GM19324 (cell line): ENCODE results near the gene E2F3.
A peak's percentile ranks its signal among the peaks of the same experiment; 100 is the strongest.

Experiments used
- ATAC-seq: cut with Tn5 transposase; IDR thresholded peaks from one replicate; pipeline ENCODE4 v1.9.1; 2021; ENCODE audit warnings: mild to moderate bottlenecking, moderate library complexity; ENCODE audit not compliant: unreplicated experiment, low FRiP score

The E2F3 gene

GRCh38 chr6:20400456-20401204 lies 1.0 kb upstream of the E2F3 start:
- no peak for ATAC-seq

- ATAC-seq = no peak
Observed at GRCh38 chr6:20402092-20402341, 338 bp downstream of the E2F3 start.

GRCh38 chr6:20402342-20403069 lies 827 bp downstream of the E2F3 start:
- ATAC-seq = no peak

DNA sequence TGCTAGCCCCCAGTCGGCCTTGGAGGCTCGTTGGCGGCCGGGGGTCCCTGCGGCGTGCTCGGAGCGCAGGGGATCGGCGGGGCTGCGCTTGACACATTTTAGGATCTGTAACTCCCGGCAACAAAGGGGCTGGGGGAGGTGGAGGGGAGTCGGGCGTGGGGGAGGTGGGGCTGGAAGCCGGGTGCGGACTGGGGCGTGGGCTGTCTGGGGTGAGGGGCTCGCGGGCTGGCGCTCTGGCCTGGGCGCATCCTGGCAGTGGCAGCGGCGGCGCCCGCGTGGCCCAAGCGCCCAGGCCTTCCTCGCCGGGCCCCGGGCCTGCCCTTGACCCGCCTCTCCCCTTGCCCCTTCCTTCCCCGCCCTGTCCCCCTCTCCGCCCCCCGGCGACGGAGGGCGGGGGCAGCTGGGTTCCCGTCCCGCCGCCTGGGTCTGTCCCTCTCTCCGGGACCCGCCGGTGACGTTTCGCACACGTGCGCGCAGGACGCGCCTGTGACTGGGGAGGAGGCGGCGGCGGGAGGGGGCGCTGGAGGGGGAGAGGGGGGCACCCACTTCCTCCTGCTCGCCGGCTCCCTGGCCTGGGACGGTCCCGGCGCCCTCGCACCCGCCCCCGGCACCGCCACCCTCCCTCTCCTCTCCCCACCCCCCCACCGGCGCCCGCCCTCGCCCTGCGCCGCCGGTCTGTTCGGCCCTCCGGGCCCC lies 1.5 kb downstream of the E2F3 start:
- ATAC-seq = peak; percentile 55

DNA sequence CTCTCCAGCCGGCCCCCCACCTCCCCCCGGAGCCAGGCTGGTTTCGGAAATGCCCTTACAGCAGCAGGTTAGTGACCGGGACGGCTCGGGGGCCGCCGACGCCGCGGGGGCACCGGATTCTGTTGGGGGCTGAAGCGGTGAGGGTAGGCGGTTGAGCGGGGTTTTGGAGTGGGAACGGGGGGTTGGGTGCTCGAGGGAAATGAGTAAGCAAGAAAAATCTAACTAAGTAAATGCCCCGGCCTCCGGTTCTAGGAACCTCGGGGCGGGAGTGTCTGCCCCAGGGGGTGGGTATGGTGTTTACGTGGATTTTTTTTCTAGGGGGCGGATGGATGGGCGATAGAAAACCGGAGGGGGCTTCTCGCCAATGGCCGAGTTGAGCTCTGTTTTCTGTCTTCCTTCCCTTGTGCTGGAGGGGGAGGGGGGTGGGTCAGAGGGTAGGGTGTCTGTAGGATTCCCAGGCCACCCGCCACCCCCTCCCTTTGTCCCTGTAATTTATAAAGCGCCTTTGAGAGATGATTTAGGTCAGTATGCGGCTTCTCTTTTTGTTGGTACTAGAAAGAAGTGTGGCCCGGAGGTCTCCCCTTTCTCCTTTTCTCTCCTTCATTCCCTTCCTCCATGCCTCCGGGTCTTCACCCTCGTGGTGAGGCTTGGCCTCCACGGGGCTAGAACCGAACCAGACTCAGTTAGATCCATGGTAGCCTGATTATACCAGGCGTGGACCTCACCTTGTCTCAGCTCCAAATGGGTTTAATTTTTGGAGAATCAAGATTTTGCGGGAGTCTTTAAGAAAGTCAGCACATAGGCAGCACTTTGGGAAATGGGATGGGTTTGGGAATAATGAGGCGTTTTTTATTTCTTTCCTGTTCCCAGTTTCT lies 2.3 kb downstream of the E2F3 start:
- no peak for ATAC-seq

DNA sequence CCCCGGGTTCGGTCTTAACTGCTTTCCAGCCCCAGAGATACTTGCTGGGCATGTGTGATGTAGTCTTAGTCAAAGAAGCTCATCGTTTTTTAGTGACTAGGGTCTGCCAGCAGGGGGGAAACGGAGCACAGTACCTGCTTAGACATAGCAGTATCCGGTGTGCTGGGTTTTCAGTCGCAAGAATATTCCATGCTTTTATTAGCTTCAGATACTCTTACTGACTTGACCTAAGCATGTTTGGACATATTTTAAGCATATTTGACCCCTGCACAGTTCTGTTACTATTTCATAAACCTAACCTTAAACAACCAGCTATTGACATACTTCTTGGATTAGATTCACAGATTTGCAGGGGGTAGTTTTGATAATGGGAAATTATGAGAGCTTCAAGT lies 3.0 kb downstream of the E2F3 start:
- ATAC-seq = no peak

- ATAC-seq = no peak
Observed at GRCh38 chr6:20408851-20409250, 7.2 kb downstream of the E2F3 start.

DNA sequence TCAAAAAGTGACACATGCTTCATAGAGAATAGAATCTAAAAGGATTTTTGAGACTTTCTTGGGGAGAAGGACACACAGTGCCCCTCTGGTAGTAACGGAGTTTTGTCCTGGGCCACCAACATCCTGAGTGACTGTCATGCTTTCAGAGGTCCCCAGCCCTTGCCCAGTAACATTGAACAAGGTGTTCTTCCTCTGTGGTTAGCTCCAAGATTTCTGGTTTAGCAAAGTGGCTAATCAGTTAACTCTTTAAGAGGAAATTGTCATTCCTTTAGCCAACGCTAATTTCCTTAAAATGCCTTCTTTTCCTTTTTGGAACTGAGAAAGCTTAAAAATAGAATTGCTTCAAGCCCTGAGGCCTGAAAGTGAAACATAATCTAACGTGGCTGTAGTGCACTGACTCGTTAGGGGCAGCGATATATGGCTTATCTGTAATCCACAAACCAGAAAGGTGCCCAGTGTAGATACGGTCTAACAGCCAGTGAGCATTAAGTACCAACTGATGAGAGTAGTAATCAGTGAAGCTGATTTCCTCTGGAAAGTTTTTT lies 7.8 kb downstream of the E2F3 start:
- peak; percentile 84 for ATAC-seq

DNA sequence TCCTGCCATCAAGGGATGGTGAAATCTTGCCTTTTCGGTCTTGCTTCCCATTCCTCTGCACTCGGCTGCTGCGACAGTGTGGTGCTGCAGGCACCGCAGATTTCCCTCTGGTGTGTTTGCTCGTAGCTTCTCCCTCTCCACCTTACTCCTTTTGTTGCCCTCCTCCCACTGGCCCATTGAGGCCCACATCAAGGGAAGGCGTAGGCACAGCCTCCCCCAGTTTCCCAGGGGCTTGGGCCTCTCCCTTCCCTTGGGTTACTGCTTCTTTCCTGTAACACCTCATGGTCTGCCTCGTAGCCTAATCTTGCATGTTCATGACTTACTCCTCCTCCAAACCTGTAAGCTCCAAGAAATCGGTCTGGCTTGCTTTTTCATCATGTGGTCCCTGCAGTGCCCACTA lies 9.9 kb downstream of the E2F3 start:
- no peak for ATAC-seq

GRCh38 chr6:20411953-20412681 lies 10.4 kb downstream of the E2F3 start:
- no peak for ATAC-seq

- ATAC-seq = no peak
Observed at GRCh38 chr6:20412682-20413073, 11.0 kb downstream of the E2F3 start.

- no peak for ATAC-seq
Observed at GRCh38 chr6:20413826-20414225, 12.1 kb downstream of the E2F3 start.

GRCh38 chr6:20414711-20415110 lies 13.0 kb downstream of the E2F3 start:
- ATAC-seq = no peak

GRCh38 chr6:20415304-20415703 lies 13.6 kb downstream of the E2F3 start:
- no peak for ATAC-seq

- no peak for ATAC-seq
Observed at GRCh38 chr6:20415712-20416454, 14.2 kb downstream of the E2F3 start.

- no peak for ATAC-seq
Observed at GRCh38 chr6:20416567-20417345, 15.1 kb downstream of the E2F3 start.

- ATAC-seq = no peak
Observed at GRCh38 chr6:20417819-20418218, 16.1 kb downstream of the E2F3 start.
